GM18873 (cell line): ENCODE measurements around the gene CCNG1.
"Not testable (repeated sequence)": the region's sequence is repeated elsewhere in the genome, so short reads cannot be mapped to it uniquely, and the experiment has no call there.

Experiments used
- ATAC-seq: cut with Tn5 transposase; IDR thresholded peaks from one replicate; pipeline ENCODE4 v1.9.1; 2021; ENCODE audit warnings: mild to moderate bottlenecking, moderate library complexity, moderate number of reproducible peaks; ENCODE audit not compliant: unreplicated experiment, low FRiP score

The CCNG1 gene

DNA sequence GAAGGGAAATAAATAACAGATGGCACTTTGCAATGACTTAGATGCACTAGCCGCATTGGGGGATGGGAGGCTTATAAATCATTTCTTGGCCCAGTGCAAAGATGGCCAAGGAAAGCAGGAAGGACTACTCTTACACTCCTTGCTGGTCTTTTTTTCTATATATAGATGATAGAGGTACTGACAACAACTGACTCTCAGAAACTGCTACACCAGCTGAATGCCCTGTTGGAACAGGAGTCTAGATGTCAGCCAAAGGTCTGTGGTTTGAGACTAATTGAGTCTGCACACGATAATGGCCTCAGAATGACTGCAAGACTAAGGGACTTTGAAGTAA, 1.7 kb downstream of the CCNG1 start:
- no peak for ATAC-seq

- ATAC-seq: no peak
These were observed 3.6 kb downstream of the CCNG1 start for GRCh38 chr5:163440954-163441353.

DNA sequence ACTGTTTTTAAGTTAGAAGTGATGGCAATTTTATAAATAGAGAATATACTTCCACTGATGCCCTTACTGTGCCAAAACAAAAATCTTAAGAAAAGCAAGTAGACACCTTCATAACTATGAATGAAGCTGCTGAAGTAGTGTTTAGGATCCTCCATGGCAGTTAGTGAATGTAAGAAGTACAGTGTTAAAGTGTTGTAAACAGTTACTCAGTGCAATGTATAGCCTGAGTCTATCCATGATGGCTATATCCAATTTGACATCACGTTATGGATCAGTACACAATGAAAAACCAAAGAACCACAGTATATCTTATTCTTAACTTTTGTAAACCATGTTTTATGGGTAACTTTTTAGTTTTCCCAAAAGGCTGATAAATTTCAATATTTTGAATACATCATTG, 7.1 kb downstream of the CCNG1 start:
- ATAC-seq: no peak

DNA sequence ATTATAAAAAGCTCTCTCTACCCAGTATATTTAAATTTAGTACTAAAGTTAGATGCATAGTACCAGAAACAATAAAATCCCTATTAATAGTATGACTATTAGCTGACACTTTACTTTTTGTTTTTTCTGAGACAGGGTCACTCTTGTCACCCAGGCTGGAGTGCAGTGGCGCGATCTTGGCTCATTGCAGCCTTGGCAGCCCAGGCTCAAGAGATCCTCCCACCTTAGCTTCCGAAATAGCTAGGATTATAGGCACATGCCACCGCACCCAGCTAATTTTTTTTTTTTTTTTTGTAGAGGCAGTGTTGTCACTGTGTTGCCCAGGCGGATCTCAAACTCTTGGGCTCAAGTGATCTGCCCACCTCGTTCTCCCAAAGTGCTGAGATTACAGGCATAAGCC, 8.0 kb downstream of the CCNG1 start:
- no peak for ATAC-seq

DNA sequence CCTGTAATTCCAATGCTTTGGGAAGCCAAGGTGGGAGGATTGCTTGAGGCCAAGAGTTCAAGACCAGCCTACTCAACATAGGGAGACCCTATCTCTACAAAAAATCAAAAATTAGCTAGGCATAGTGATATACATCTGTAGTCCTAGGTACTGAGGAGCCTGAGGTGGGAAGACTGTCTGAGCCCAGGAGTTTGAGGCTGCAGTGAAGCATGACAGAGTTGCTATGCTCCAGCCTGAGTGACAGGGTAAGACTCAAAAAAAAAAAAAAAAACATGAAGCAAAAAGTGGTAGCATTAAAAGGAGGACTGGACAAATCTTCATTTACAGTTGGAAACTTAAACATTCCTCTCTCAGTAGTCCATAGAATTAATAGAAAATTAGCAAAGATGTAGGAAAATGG, 9.8 kb downstream of the CCNG1 start:
- ATAC-seq: no peak

- no peak for ATAC-seq
These were observed 10.5 kb downstream of the CCNG1 start for GRCh38 chr5:163447875-163448274.

- no peak for ATAC-seq
These were observed 11.1 kb downstream of the CCNG1 start for GRCh38 chr5:163448491-163448890.

DNA sequence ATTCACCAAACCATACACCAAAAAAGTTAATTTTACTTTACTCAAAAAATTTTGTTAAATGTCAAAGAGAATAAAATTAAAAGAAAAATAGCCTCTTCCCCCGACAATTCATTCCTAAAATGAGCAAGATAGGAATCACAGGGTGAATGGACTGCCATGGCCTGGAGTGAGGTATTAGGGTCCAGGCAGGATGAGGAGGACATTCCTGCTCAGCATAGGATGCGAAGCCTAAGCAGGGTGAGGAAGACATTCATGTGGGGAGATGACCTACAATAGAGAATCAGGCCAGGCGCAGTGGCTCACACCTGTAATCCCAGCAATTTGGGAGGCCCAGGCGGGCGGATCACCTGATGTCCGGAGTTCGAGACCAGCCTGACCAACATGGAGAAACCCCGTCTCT, 14.1 kb downstream of the CCNG1 start:
- no peak for ATAC-seq

- ATAC-seq: no peak
These were observed 16.3 kb downstream of the CCNG1 start for GRCh38 chr5:163453705-163454104.

- not testable (repeated sequence) for ATAC-seq
These were observed 18.0 kb downstream of the CCNG1 start for GRCh38 chr5:163455406-163455805.

GRCh38 chr5:163456029-163456589, 18.7 kb downstream of the CCNG1 start:
- no peak for ATAC-seq

GRCh38 chr5:163456840-163457239, 19.4 kb downstream of the CCNG1 start:
- ATAC-seq: no peak

- ATAC-seq: no peak
These were observed 21.5 kb downstream of the CCNG1 start for GRCh38 chr5:163458778-163459385.

DNA sequence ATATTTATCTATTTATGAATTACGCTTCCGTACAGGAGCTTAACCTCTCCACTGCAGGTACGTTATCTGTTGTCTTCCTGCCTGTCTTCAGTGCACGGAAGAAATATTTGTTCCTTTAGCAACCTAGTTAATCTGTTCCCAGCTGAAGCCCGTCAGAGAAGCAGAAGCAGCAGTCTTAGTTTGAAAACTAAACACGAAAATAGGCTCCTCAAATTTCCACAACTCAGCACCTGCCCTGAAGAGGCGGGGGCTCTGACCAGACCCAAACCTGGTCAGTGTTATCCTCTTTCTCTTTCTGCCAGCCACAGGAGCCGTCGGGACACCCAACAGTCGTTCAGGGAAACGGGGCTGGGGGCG, 22.0 kb downstream of the CCNG1 start:
- peak; percentile 3 for ATAC-seq

DNA sequence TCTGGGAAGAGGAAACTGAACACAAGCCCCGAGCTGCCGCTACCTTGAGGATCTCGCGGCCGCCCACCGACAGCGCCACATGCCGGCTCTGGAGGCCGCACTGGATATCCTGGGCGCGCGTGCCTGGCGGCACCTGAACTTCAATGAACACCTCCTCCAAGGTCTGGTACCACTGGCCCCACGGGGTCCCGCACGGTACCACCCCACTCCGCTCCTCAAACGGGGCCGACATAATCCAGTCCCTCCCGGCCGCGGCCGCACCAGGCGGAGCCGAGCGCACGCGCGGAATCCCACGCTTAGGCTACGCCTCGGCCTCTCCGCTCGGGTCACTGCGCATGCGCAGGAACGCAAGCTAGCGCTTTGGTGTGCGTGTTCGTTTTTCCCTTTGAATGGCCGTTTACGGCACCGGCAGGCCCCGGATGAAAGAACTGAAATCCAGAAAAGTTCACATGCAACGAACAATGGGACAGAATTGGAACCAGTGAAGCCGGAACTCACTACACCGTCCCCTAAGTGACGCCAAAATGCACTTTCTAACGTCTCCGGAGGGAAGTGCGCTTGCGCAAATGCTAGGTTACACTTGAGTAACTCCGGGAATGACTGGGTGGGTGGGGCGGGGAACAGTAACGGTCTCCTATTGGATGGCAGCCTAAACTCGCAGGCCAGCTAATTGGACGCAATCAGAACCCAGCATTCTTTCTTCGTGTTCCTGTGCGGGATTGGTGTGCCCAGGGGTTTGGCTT, 22.6 kb downstream of the CCNG1 start, which contains the start of gene NUDCD2:
Gene NUDCD2 (minus strand): TSS at position 284 of the 743 bp plus-strand sequence. CDS start 52 bp downstream, at position 232.
- ATAC-seq: peak; percentile 83

DNA sequence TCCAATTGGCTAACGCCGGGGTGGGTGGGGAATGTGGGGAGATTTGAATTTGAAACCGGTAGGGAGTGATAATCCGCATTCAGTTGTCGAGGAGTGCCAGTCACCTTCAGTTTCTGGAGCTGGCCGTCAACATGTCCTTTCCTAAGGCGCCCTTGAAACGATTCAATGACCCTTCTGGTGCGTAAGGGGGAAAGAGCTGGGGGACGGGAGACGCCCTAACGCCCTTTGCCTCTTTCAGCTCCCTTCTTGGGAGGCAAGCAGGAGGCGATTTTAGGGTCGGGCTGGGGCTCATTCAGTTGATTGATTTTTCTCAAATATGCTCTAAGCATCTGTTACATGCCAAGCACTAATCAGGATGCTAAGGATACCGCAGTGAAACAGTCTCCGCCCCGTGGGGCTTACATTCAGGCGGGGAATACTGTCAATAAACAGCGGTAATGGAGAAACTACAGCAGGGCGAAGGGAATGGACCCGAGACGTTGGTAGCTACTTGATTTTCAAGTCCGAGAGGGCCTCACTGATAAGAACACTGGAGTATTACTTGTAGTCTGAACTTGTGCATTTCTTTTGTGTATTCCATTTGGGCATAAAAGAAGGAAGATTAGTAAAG, 23.3 kb downstream of the CCNG1 start, which contains the start of gene HMMR:
Gene HMMR (plus strand): TSS at position 71 of the 610 bp plus-strand sequence. CDS start 61 bp downstream, at position 132.
- peak; percentile 0 for ATAC-seq

DNA sequence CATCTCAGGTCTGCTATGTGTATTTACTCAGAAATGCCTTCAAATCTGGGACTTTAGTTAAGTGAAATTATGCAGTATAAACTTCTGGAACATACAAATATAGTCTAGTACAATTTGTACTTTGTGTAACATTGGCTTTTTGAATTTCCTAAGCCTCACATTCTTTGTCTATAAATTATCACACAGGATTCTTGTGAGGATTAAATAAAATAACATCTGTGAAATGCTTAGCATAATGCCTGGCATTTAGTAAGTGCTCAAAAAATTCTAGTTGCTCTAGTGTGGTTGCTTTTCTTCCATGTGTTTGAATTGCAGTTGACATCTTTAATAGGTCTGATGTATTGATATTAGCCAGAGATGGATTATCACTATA, 25.7 kb downstream of the CCNG1 start:
- no peak for ATAC-seq

DNA sequence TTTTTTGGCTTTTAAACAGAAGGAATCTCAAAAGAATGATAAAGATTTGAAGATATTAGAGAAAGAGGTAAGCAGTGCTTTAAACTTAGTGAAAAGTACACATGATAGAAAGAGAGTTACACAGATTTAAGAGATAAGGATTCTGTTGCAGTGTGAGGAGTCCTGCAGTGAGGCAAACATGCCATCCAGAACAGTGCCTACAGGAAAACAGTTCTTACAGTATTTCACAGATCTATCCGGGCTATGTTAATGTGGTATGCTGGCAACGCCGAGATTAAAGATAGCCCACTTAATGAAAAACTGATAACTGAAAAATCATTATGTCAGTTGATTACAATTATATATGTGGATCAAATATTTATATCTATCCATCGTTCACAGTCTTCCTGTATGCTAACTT, 30.3 kb downstream of the CCNG1 start:
- no peak for ATAC-seq

- peak; percentile 75 for ATAC-seq
These were observed 36.3 kb downstream of the CCNG1 start for GRCh38 chr5:163473635-163474243.

GRCh38 chr5:163475411-163475810, 38.0 kb downstream of the CCNG1 start:
- no peak for ATAC-seq
